Right ventricle myocardium inferior (tissue), 1 donor: ENCODE measurements around the gene CPA2. TPM values are rescaled to one million over a fixed set of nuclear protein-coding genes. Genes with fewer than 3 reads are reported as not detected.

Experiments
- ATAC-seq: fragments of 200-7000 bp; cut with Tn5 transposase; one replicate; pipeline ENCODE4 v1.9.1; 2020; ENCODE audit warnings: mild to moderate bottlenecking, moderate library complexity
- DNase-seq: peaks from one replicate; pipeline ENCODE4 v3.0.0; 2021; ENCODE audit errors: missing footprints
- intact Hi-C: fragments of 100-400 bp; cut with DNase I; formaldehyde crosslinking; loops from one replicate; pipeline ENCODE4 v1.11.0; 2022
- total RNA-seq: library from RNA; stranded (reverse); fragmentation: NEBNext Ultra II Directional; extraction: Animal tissue kit (Norgen Biotek cat#: 25700); gene quantifications from one replicate; pipeline ENCODE4 v1.2.1, GENCODE V29; 2021
- donor health status: DM: no; HTN: yes; CAD: no; lungs with severe emphysema.

The CPA2 gene
- total RNA-seq, 1 donor from 2014 or later = not detected

DNA sequence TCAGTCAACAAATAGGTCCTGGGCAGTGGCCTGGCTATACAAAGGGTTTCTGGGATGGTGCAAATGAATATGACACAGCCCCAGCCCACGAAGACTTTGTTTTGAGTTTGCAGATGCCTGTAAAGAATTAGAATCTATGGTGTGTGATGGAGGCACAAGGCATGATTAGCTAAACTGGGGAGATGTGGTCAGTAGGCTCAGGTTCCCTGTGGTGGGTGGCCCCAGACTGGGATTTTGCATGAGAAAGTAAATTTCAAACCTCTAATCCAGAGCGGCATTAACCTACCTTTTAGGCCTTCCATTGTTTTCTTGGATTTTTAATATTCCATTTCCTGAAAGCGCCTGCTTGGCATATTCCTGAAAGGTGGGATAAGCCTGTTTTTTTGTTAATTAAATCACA, 71.6 kb downstream of the CPA2 start:
- no peak for DNase-seq
- intact Hi-C loops = no loop called here
- ATAC-seq = no peak

Other genes starting within 250 kb of the CPA2 start
- gene ZC3HC1, start 215.5 kb upstream of the CPA2 start, total RNA-seq = 17.5 TPM
- 27.6 TPM for gene KLHDC10, start 196.3 kb upstream of the CPA2 start, total RNA-seq
- gene TMEM209, start 61.5 kb upstream of the CPA2 start, total RNA-seq = 8.6 TPM
- gene SSMEM1, start 59.0 kb upstream of the CPA2 start, total RNA-seq = not detected
- gene CPA4, start 26.3 kb downstream of the CPA2 start, total RNA-seq = not detected
- not detected for gene CPA5, start 78.0 kb downstream of the CPA2 start, total RNA-seq
- gene CPA1, start 113.6 kb downstream of the CPA2 start, total RNA-seq = not detected
- gene CEP41, start 174.2 kb downstream of the CPA2 start, total RNA-seq = 3.8 TPM
- 10.7 TPM for gene MEST, start 225.2 kb downstream of the CPA2 start, total RNA-seq